Hepatocyte (in vitro differentiated cells): ENCODE measurements around the gene GGNBP2. TPM values are rescaled to one million over a fixed set of nuclear protein-coding genes. Genes with fewer than 3 reads are reported as not detected.

Experiments
- DNase-seq: peaks from one replicate; pipeline ENCODE4 v3.0.0-alpha.2; 2016; ENCODE audit warnings: low spot score
- H2AFZ ChIP-seq: fragments of 200-600 bp; sonication (generic); 2 replicates; pipeline ENCODE4 v1.6.0; 2016; ENCODE audit warnings: antibody characterized with exemption, mild to moderate bottlenecking
- H3K27ac ChIP-seq: fragments of 200-600 bp; sonication (generic); 2 replicates; pipeline ENCODE4 v1.5.1; 2016; ENCODE audit warnings: mild to moderate bottlenecking
- H3K27me3 ChIP-seq: fragments of 200-600 bp; sonication (generic); 2 replicates; pipeline ENCODE4 v1.6.1; 2016
- H3K36me3 ChIP-seq: fragments of 200-600 bp; sonication (generic); replicated peaks from 2 replicates; pipeline ENCODE4 v1.5.1; 2016; ENCODE audit warnings: low read depth; ENCODE audit not compliant: insufficient read depth
- H3K4me1 ChIP-seq: fragments of 200-600 bp; sonication (generic); 2 replicates; pipeline ENCODE4 v1.5.1; 2016; ENCODE audit warnings: mild to moderate bottlenecking, moderate library complexity; ENCODE audit not compliant: insufficient read depth
- H3K4me2 ChIP-seq: fragments of 200-600 bp; sonication (generic); 2 replicates; pipeline ENCODE4 v1.6.0; 2016
- H3K4me3 ChIP-seq: fragments of 200-600 bp; sonication (generic); 2 replicates; pipeline ENCODE4 v1.5.1; 2016; ENCODE audit warnings: mild to moderate bottlenecking
- H3K79me2 ChIP-seq: fragments of 200-600 bp; sonication (generic); 2 replicates; pipeline ENCODE4 v1.6.0; 2017; ENCODE audit warnings: mild to moderate bottlenecking
- H3K9me2 ChIP-seq: fragments of 200-600 bp; sonication (generic); replicated peaks from 2 replicates; pipeline ENCODE4 v1.6.0; 2017; ENCODE audit warnings: mild to moderate bottlenecking; ENCODE audit not compliant: insufficient read depth
- H3K9me3 ChIP-seq: fragments of 200-600 bp; sonication (generic); 2 replicates; pipeline ENCODE4 v1.5.1; 2016; ENCODE audit warnings: low read depth, mild to moderate bottlenecking
- H4K20me1 ChIP-seq: fragments of 200-600 bp; sonication (generic); 2 replicates; pipeline ENCODE4 v1.6.0; 2016; ENCODE audit warnings: mild to moderate bottlenecking; ENCODE audit not compliant: insufficient read depth, poor library complexity, severe bottlenecking
- EZH2 ChIP-seq: fragments of 200-600 bp; sonication (generic); IDR thresholded peaks from 2 replicates; pipeline ENCODE4 v1.6.1; 2016; ENCODE audit warnings: antibody characterized with exemption, mild to moderate bottlenecking, borderline replicate concordance
- EZH2phosphoT487 ChIP-seq: fragments of 200-600 bp; sonication (generic); IDR thresholded peaks from one replicate; pipeline ENCODE4 v1.6.1; 2018; ENCODE audit warnings: antibody characterized with exemption, mild to moderate bottlenecking, low read depth, moderate library complexity; ENCODE audit not compliant: unreplicated experiment, severe bottlenecking
- whole genome bisulfite sequencing: methylation state at CpG from one replicate; pipeline ENCODE4 v1.1.6; 2016; ENCODE audit warnings: low lambda C conversion rate; ENCODE audit errors: missing lambda C conversion rate; 5-methylcytosine and 5-hydroxymethylcytosine counted together
- polyA plus RNA-seq: library from polyadenylated mRNA; unstranded; fragments of >200 nt; fragmentation: Nextera tagmentation; extraction: Ambion mirVana; gene quantifications from 2 replicates; pipeline ENCODE4 v1.2.1, GENCODE V29; 2016
- total RNA-seq: library from RNA; depleted of rRNA; stranded (reverse); fragments of >200 nt; gene quantifications from 2 replicates; pipeline ENCODE4 v1.2.3, GENCODE V29; 2014
- TF ChIP-seq, protein P1 (sequence below): fragments of 200-600 bp; sonication (generic); IDR thresholded peaks from 2 replicates; pipeline ENCODE4 v1.5.1; 2016; ENCODE audit warnings: antibody characterized with exemption, mild to moderate bottlenecking; ENCODE audit not compliant: poor library complexity

The GGNBP2 gene
- total and polyA plus RNA-seq, 2 experiments from 2014 or later = 52.2 to 79.9 TPM

DNA sequence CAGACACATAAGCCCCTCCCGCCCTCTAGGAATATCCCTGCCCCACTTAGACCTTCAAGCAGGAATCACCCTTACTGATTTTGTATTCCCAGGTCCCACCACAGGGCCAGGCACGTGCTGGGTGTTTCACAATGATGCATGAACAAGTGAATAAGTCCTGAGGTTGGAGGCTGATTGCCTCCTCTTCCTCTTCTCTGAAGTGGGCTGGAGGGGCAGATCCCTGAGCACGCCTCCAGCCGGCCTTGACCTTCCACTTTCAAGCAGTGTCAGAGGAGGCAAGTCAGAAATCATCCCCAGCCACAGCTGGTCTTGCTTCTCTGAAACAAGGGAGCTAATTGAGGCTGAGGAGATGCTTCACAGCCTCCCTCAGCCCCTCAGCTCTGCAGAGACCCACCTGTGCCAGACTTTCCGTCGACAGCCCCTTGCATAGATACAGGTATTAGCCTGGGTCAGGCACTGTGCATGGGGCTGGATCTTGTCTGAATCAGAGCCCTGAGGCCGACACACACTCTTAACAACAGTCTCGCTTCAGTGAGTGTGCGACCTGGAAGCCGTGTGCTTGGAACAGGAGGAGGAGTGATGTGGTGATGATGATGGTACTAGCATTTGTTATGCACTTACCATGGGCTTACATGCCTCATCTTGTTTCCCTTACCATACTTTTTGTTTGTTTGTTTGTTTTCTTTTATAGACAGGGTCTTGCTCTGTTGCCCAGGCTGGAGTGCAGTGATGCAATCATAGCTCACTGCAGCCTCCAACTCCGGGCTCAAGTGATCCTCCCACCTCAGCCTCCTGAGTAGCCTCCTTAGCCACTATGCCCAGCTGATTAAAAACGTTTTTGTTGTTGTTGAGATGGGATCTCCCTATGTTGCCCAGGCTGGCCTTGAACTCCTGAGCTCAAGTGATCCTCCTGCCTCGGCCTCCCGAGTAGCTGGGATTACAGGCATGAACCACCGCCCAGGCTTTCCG, 71.6 kb downstream of the GGNBP2 start:
- TF ChIP-seq EZH2phosphoT487 (no peak), EZH2 (no peak)
- TF ChIP-seq, protein P1, sequence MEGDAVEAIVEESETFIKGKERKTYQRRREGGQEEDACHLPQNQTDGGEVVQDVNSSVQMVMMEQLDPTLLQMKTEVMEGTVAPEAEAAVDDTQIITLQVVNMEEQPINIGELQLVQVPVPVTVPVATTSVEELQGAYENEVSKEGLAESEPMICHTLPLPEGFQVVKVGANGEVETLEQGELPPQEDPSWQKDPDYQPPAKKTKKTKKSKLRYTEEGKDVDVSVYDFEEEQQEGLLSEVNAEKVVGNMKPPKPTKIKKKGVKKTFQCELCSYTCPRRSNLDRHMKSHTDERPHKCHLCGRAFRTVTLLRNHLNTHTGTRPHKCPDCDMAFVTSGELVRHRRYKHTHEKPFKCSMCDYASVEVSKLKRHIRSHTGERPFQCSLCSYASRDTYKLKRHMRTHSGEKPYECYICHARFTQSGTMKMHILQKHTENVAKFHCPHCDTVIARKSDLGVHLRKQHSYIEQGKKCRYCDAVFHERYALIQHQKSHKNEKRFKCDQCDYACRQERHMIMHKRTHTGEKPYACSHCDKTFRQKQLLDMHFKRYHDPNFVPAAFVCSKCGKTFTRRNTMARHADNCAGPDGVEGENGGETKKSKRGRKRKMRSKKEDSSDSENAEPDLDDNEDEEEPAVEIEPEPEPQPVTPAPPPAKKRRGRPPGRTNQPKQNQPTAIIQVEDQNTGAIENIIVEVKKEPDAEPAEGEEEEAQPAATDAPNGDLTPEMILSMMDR = no peak
- Histone ChIP-seq H3K4me2 (no peak overlapping the region), H3K79me2 (no peaks in the 10 kb centered on the region), H3K9me2 (no peaks in the 10 kb centered on the region), H3K36me3 (no peaks in the 10 kb centered on the region), H3K4me1 (no peaks in the 10 kb centered on the region), H3K27ac (no peak overlapping the region), H3K4me3 (no peak overlapping the region), H3K9me3 (no peaks in the 10 kb centered on the region), H2AFZ (no peak overlapping the region), H3K27me3 (no peaks in the 10 kb centered on the region), H4K20me1 (no peaks in the 10 kb centered on the region)
- 82% methylated on average over 16 of the region's 16 CpGs for WGBS
- DNase-seq = no peak

DNA sequence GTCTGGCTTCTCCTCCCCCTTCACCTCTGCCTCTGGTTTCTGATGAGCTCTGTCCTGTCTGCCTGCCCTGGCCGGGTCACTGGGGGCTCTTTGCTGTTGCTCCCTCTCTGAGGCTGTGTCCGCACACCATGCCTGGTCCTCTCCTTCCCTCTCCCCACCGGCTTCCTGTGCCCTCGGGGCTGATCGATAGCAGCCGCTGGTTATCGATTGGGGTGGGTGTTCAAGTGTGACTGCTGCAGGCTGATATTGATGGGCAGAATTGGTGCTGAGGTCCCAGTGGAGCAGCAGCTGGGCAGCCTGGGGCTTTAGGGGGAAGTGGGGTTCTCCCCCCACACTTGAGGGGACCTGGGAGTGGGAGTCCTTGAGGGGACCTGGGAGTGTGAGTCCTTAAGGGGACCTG, 73.1 kb downstream of the GGNBP2 start:
- no peak overlapping the region for H3K27ac ChIP-seq
- 81% methylated on average over 7 of the region's 7 CpGs for whole genome bisulfite sequencing
- no peak overlapping the region for H2AFZ ChIP-seq
- TF ChIP-seq EZH2 = no peak
- TF ChIP-seq, protein P1 = no peak
- no peak for TF ChIP-seq EZH2phosphoT487
- no peaks in the 10 kb centered on the region for H4K20me1 ChIP-seq
- H3K36me3 ChIP-seq = no peaks in the 10 kb centered on the region
- H3K79me2 ChIP-seq = no peaks in the 10 kb centered on the region
- H3K4me1 ChIP-seq = no peaks in the 10 kb centered on the region
- no peaks in the 10 kb centered on the region for H3K9me3 ChIP-seq
- no peaks in the 10 kb centered on the region for H3K9me2 ChIP-seq
- no peak overlapping the region for H3K4me2 ChIP-seq
- H3K4me3 ChIP-seq = no peak overlapping the region
- no peak for DNase-seq
- no peaks in the 10 kb centered on the region for H3K27me3 ChIP-seq

DNA sequence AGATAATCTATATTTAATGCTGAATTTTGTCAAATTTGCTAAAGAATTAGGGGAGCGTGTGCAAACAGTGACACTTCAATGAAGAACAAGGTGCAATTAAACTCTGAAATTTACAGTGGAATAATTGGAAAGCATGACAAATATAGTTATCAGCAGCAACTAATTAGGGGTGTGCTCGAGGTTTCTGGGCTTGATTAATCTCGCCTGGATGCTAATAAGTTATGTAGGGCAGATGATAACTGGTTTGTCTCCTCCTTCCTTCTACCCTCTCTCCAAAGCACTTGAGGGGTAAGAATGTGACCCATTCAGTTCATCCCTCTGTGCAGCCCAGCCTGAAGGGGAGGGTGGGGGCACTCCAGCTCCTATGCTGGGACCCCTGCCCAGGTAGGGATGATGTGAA, 78.6 kb downstream of the GGNBP2 start:
- H2AFZ ChIP-seq = no peak overlapping the region
- TF ChIP-seq EZH2phosphoT487 (no peak), EZH2 (no peak)
- TF ChIP-seq, protein P1 = no peak
- no peaks in the 10 kb centered on the region for H4K20me1 ChIP-seq
- H3K27me3 ChIP-seq = no peaks in the 10 kb centered on the region
- H3K9me3 ChIP-seq = no peaks in the 10 kb centered on the region
- H3K36me3 ChIP-seq = no peaks in the 10 kb centered on the region
- no peak overlapping the region for H3K4me2 ChIP-seq
- DNase-seq = no peak
- H3K9me2 ChIP-seq = no peaks in the 10 kb centered on the region
- H3K27ac ChIP-seq = no peak overlapping the region
- no peaks in the 10 kb centered on the region for H3K4me1 ChIP-seq
- no peaks in the 10 kb centered on the region for H3K79me2 ChIP-seq
- WGBS = 90% methylated on average over 3 of the region's 3 CpGs
- H3K4me3 ChIP-seq = no peak overlapping the region
